NCI-H2227 treated with DMSO at 0.1 percent for 48 hours (cell line): ENCODE data around the gene ARHGEF26.

Experiments
- DNase-seq: peaks from one replicate; lab custom pipeline; 2025; lab: John Stamatoyannopoulos, UW

Gene ARHGEF26

GRCh38 chr3:154119951-154120350 lies 1.2 kb upstream of the ARHGEF26 start:
- no peak for DNase-seq

- DNase-seq: peak; percentile 18
Measured at GRCh38 chr3:154121701-154122551, 736 bp downstream of the ARHGEF26 start.

GRCh38 chr3:154122552-154122911 lies 1.3 kb downstream of the ARHGEF26 start:
- no peak for DNase-seq

GRCh38 chr3:154122912-154123559 lies 1.8 kb downstream of the ARHGEF26 start:
- DNase-seq: peak; percentile 59

GRCh38 chr3:154123906-154124305 lies 2.7 kb downstream of the ARHGEF26 start:
- DNase-seq: no peak

- no peak for DNase-seq
Measured at GRCh38 chr3:154125378-154126030, 4.3 kb downstream of the ARHGEF26 start.

GRCh38 chr3:154126651-154127050 lies 5.5 kb downstream of the ARHGEF26 start:
- no peak for DNase-seq

GRCh38 chr3:154129625-154130024 lies 8.4 kb downstream of the ARHGEF26 start:
- DNase-seq: no peak

- no peak for DNase-seq
Measured at GRCh38 chr3:154130540-154130939, 9.3 kb downstream of the ARHGEF26 start.

GRCh38 chr3:154131830-154132229 lies 10.6 kb downstream of the ARHGEF26 start:
- DNase-seq: no peak

- peak; percentile 39 for DNase-seq
Measured at GRCh38 chr3:154132777-154133375, 11.7 kb downstream of the ARHGEF26 start.

- DNase-seq: no peak
Measured at GRCh38 chr3:154135511-154136173, 14.5 kb downstream of the ARHGEF26 start.

GRCh38 chr3:154137036-154137435 lies 15.8 kb downstream of the ARHGEF26 start:
- DNase-seq: no peak

GRCh38 chr3:154139996-154140436 lies 18.8 kb downstream of the ARHGEF26 start:
- peak; percentile 5 for DNase-seq

- DNase-seq: no peak
Measured at GRCh38 chr3:154142608-154143007, 21.4 kb downstream of the ARHGEF26 start.

GRCh38 chr3:154143873-154144272 lies 22.7 kb downstream of the ARHGEF26 start:
- DNase-seq: no peak

- no peak for DNase-seq
Measured at GRCh38 chr3:154144825-154145465, 23.8 kb downstream of the ARHGEF26 start.

- no peak for DNase-seq
Measured at GRCh38 chr3:154148541-154148940, 27.4 kb downstream of the ARHGEF26 start.

GRCh38 chr3:154149286-154149685 lies 28.1 kb downstream of the ARHGEF26 start:
- DNase-seq: no peak

- no peak for DNase-seq
Measured at GRCh38 chr3:154151969-154152368, 30.8 kb downstream of the ARHGEF26 start.

GRCh38 chr3:154152741-154153140 lies 31.6 kb downstream of the ARHGEF26 start:
- DNase-seq: no peak
